Endothelial cell of umbilical vein (primary cell): ENCODE data around the gene CBLB.

Experiments
- EZH2 ChIP-seq: IDR thresholded peaks from 2 replicates; pipeline ENCODE4 v1.6.1; 2012; ENCODE audit warnings: borderline replicate concordance, low read depth, mild to moderate bottlenecking, moderate library complexity, low read length, inconsistent platforms; ENCODE audit not compliant: severe bottlenecking
- FOS ChIP-seq: IDR thresholded peaks from 2 replicates; pipeline ENCODE4 v1.6.1; 2011; ENCODE audit warnings: mild to moderate bottlenecking, low read length, moderate library complexity, borderline replicate concordance; ENCODE audit not compliant: insufficient read depth
- GATA2 ChIP-seq: IDR thresholded peaks from 2 replicates; pipeline ENCODE4 v1.7.0; 2011; ENCODE audit warnings: low read depth, mild to moderate bottlenecking, moderate library complexity, mixed read lengths, low read length; ENCODE audit not compliant: insufficient read length, insufficient read depth
- POLR2A ChIP-seq: IDR thresholded peaks from 2 replicates; pipeline ENCODE4 v1.6.1; 2012; ENCODE audit warnings: low read depth, mild to moderate bottlenecking, control low read depth, low read length
- POLR2AphosphoS5 ChIP-seq: IDR thresholded peaks from 2 replicates; pipeline ENCODE4 v1.6.1; 2012; ENCODE audit warnings: low read depth, mild to moderate bottlenecking, control low read depth, low read length, moderate library complexity; ENCODE audit not compliant: insufficient read depth
- TF ChIP-seq, protein P1 (sequence below), 2 donors: IDR thresholded peaks; 1 replicate in 1 of 2; 2 replicates in 1 of 2; pipeline ENCODE4 v1.5.1; 2011; ENCODE audit warnings: low read length in 2 of 2, mild to moderate bottlenecking in 2 of 2, moderate library complexity in 2 of 2, control low read depth in 1 of 2, inconsistent platforms in 1 of 2, low read depth in 1 of 2; ENCODE audit not compliant: insufficient read depth in 1 of 2; ENCODE audit errors: extremely low read depth in 1 of 2
- TF ChIP-seq, protein P2 (sequence below): IDR thresholded peaks from 2 replicates; pipeline ENCODE4 v1.6.1; 2011; ENCODE audit not compliant: insufficient read depth, insufficient read length

DNA sequence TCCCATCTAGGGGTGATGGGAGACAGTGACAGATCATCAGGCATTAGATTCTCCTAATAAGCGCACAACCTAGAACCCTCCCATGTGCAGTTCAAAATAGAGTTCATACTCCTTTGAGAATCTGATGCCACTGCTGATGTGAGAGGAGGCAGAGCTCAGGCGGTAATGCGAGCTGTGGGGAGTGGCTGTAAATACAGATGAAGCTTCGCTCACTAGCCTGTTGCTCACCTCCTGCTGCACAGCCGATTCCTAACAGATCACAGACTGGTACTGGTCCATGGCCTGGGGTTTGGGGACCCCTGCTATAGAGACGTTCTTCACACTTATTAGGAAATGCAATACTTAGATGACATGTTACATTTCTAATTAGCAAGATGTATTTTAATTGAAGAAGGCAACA lies 154.4 kb downstream of the CBLB start:
- TF ChIP-seq, protein P1, sequence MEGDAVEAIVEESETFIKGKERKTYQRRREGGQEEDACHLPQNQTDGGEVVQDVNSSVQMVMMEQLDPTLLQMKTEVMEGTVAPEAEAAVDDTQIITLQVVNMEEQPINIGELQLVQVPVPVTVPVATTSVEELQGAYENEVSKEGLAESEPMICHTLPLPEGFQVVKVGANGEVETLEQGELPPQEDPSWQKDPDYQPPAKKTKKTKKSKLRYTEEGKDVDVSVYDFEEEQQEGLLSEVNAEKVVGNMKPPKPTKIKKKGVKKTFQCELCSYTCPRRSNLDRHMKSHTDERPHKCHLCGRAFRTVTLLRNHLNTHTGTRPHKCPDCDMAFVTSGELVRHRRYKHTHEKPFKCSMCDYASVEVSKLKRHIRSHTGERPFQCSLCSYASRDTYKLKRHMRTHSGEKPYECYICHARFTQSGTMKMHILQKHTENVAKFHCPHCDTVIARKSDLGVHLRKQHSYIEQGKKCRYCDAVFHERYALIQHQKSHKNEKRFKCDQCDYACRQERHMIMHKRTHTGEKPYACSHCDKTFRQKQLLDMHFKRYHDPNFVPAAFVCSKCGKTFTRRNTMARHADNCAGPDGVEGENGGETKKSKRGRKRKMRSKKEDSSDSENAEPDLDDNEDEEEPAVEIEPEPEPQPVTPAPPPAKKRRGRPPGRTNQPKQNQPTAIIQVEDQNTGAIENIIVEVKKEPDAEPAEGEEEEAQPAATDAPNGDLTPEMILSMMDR (IDR thresholded peaks at IDR 0.05; ENCODE audit: extremely low read depth in 1 of 2, insufficient read depth in 1 of 2, low read depth in 1 of 2, low read length in 2 of 2), result no peak
- TF ChIP-seq, protein P2, sequence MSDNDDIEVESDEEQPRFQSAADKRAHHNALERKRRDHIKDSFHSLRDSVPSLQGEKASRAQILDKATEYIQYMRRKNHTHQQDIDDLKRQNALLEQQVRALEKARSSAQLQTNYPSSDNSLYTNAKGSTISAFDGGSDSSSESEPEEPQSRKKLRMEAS, result no peak
- no peak for TF ChIP-seq POLR2A
- no peak for TF ChIP-seq EZH2
- no peak for TF ChIP-seq FOS
- TF ChIP-seq GATA2, result no peak
- TF ChIP-seq POLR2AphosphoS5, result no peak
